K562 (cell line): ENCODE measurements around the gene CDKN2D. TPM values are rescaled to one million over a fixed set of nuclear protein-coding genes. Genes with fewer than 3 reads are reported as not detected.

Experiments
- ATAC-seq: fragments of 200-7000 bp; cut with Tn5 transposase; 3 replicates; pipeline ENCODE4 v1.9.1; 2020; ENCODE audit warnings: moderate library complexity
- BruUV-seq: library from RNA; stranded (reverse); fragments of 400-500 nt; replicated peaks from 2 replicates; lab custom pipeline; 2021; lab: Mats Ljungman, UMichigan
- CTCF ChIA-PET: fragments of 300-600 bp; formaldehyde crosslinking; extraction: SDS; loops from one replicate; lab custom pipeline; 2021; ENCODE audit warnings: low intra/inter-chr PET ratio; lab: Yijun Ruan, JAX
- POLR2A ChIA-PET: fragments of 300-600, 350-650 bp; sonication (Branson Sonifier 250); formaldehyde crosslinking; extraction: SDS; loops from one replicate; lab custom pipeline; 2021; ENCODE audit warnings: antibody characterized with exemption, inconsistent platforms; lab: Yijun Ruan, JAX
- DNase-seq, 4 experiments: peaks; one replicate each; pipeline versions ENCODE4 v3.0.0 to v3.0.0-alpha.2; 2011 to 2018; ENCODE audit warnings: low spot score in 3 of 4, mixed read lengths in 3 of 4; ENCODE audit errors: extremely low read depth in 1 of 4
- FAIRE-seq: peaks from 2 replicates; lab custom pipeline; 2011; peaks lifted over from hg19 to GRCh38; lab: Jason Lieb, UNC
- H2AFZ ChIP-seq: 2 replicates; pipeline ENCODE4 v1.6.0; 2011; ENCODE audit warnings: low read depth, low read length, control low read depth, inconsistent platforms
- H3K27ac ChIP-seq: fragments of 200-600 bp; 3 replicates; pipeline ENCODE4 v1.8.0; 2011; ENCODE audit warnings: low read depth, mild to moderate bottlenecking, control low read depth, inconsistent platforms, low read length, moderate library complexity, mixed read lengths; ENCODE audit errors: extremely low read depth
- H3K27me3 ChIP-seq, 2 experiments: fragments of 300-600 bp in 1 of 2; 2 replicates in 1 of 2; 3 replicates in 1 of 2; pipeline versions ENCODE4 v1.6.0 to v1.8.0; 2011; ENCODE audit warnings: inconsistent platforms in 2 of 2, low read length in 2 of 2, mild to moderate bottlenecking in 1 of 2, mixed read lengths in 1 of 2, moderate library complexity in 1 of 2; ENCODE audit not compliant: control insufficient read depth in 2 of 2, insufficient read depth in 2 of 2
- H3K36me3 ChIP-seq: fragments of 300-600 bp; 3 replicates; pipeline ENCODE4 v1.8.0; 2011; ENCODE audit warnings: mild to moderate bottlenecking, low read length, inconsistent platforms; ENCODE audit not compliant: control insufficient read depth, insufficient read depth
- H3K4me1 ChIP-seq, 2 experiments: fragments of 200-600 bp in 1 of 2; replicated peaks in 1 of 2; 2 replicates in 1 of 2; 3 replicates in 1 of 2; pipeline versions ENCODE4 v1.5.1 to v1.8.0; 2011; ENCODE audit warnings: inconsistent platforms in 2 of 2, low read length in 2 of 2, mild to moderate bottlenecking in 1 of 2, mixed read lengths in 1 of 2, moderate library complexity in 1 of 2; ENCODE audit not compliant: control insufficient read depth in 2 of 2, insufficient read depth in 2 of 2
- H3K4me2 ChIP-seq: 2 replicates; pipeline ENCODE4 v1.6.1; 2011; ENCODE audit warnings: low read length, control low read depth, inconsistent platforms, mixed read lengths; ENCODE audit not compliant: insufficient read depth
- H3K4me3 ChIP-seq: fragments of 200-600 bp; sonication (generic), shearing (Covaris generic); 2 replicates; pipeline ENCODE4 v1.5.1; 2016; ENCODE audit warnings: control low read depth, inconsistent platforms
- H3K79me2 ChIP-seq: fragments of 200-600 bp; 3 replicates; pipeline ENCODE4 v1.8.0; 2011; ENCODE audit warnings: low read length, inconsistent platforms; ENCODE audit not compliant: control insufficient read depth, insufficient read depth
- H3K9ac ChIP-seq, 2 experiments: 2 replicates each; pipeline versions ENCODE4 v1.6.0 to v1.6.1; 2011; ENCODE audit warnings: low read depth in 2 of 2, low read length in 2 of 2, control low read depth in 1 of 2, inconsistent platforms in 1 of 2, mild to moderate bottlenecking in 1 of 2, mixed read lengths in 1 of 2; ENCODE audit not compliant: insufficient read depth in 1 of 2
- H3K9me1 ChIP-seq: one replicate; pipeline ENCODE4 v1.6.0; 2011; ENCODE audit warnings: inconsistent platforms, mild to moderate bottlenecking, low read length, moderate library complexity; ENCODE audit not compliant: control insufficient read depth, insufficient read depth
- H3K9me3 ChIP-seq: replicated peaks from 2 replicates; pipeline ENCODE4 v1.5.1; 2011; ENCODE audit warnings: low read depth, low read length, inconsistent platforms; ENCODE audit not compliant: control insufficient read depth, insufficient read depth
- H4K20me1 ChIP-seq: replicated peaks from 2 replicates; pipeline ENCODE4 v1.6.1; 2011; ENCODE audit warnings: low read length, inconsistent platforms, mixed read lengths; ENCODE audit not compliant: control insufficient read depth, insufficient read depth
- CEBPB ChIP-seq: fragments of 450-650 bp; IDR thresholded peaks from 2 replicates; pipeline ENCODE4 v1.6.1; 2016; ENCODE audit warnings: missing genetic modification characterization, missing compliant biosample characterization
- NR2C2 ChIP-seq, 2 experiments: fragments of 200-800 bp in 1 of 2; sonication (Bioruptor generic) in 1 of 2; sonication (generic) in 1 of 2; formaldehyde crosslinking in 1 of 2; IDR thresholded peaks; 2 replicates each; pipeline versions ENCODE4 v1.6.1 to v1.8.0; 2016 to 2022; ENCODE audit warnings: mild to moderate bottlenecking in 1 of 2, missing compliant biosample characterization in 1 of 2, missing genetic modification characterization in 1 of 2, missing genetic modification reagents in 1 of 2
- WGBS: fragments of 100-300 bp; shearing (Covaris generic); methylation state at CpG from one replicate; pipeline ENCODE4 v1.1.6; 2016; ENCODE audit warnings: low coverage, mixed read lengths; ENCODE audit not compliant: insufficient coverage; ENCODE audit errors: missing lambda C conversion rate; 5-methylcytosine and 5-hydroxymethylcytosine counted together
- in situ Hi-C: fragments of 300-500 bp; cut with MboI; formaldehyde crosslinking; loops from 4 replicates; pipeline ENCODE4 v1.15.0; 2018; ENCODE audit warnings: inconsistent platforms, mixed read lengths
- intact Hi-C: fragments of 100-400 bp; cut with micrococcal nuclease; formaldehyde crosslinking; loops from 2 replicates; pipeline ENCODE4 v1.14.2; 2022
- polyA plus RNA-seq, 8 experiments: library from polyadenylated mRNA; depleted of rRNA in 4 of 8; stranded (reverse) in 5 of 8; unstranded in 3 of 8; fragments of >200 nt; fragmentation: Nextera tagmentation in 2 of 8; fragmentation: Illumina TruSeq in 1 of 8; extraction: Ambion mirVana in 2 of 8; extraction: Trizol in 1 of 8; gene quantifications; 2 replicates each; pipeline versions ENCODE4 v1.2.1 to v1.2.3, GENCODE V29; 2011 to 2014; ENCODE audit warnings: inconsistent platforms in 1 of 8, missing spikeins in 1 of 8
- total RNA-seq, 7 experiments: library from RNA; depleted of rRNA in 6 of 7; stranded (reverse); fragments of >200 nt in 6 of 7; fragmentation: Illumina TruSeq in 2 of 7; extraction: Trizol in 2 of 7; gene quantifications; 2 replicates each; pipeline versions ENCODE4 v1.2.1 to v1.2.3, GENCODE V29; 2011 to 2021; ENCODE audit warnings: low replicate concordance in 1 of 7
- TF ChIP-seq, protein P1 (sequence below): sonication (generic); formaldehyde crosslinking; IDR thresholded peaks from 2 replicates; pipeline ENCODE4 v1.8.0; 2023; ENCODE audit warnings: mild to moderate bottlenecking, missing genetic modification reagents

CDKN2D gene
- total and polyA plus RNA-seq, 9 of the 15 experiments (the other 6 are each of a cell fraction or from before 2014, with no cell fraction given), result 0.41 to 8.2 (median 3.7) TPM

DNA sequence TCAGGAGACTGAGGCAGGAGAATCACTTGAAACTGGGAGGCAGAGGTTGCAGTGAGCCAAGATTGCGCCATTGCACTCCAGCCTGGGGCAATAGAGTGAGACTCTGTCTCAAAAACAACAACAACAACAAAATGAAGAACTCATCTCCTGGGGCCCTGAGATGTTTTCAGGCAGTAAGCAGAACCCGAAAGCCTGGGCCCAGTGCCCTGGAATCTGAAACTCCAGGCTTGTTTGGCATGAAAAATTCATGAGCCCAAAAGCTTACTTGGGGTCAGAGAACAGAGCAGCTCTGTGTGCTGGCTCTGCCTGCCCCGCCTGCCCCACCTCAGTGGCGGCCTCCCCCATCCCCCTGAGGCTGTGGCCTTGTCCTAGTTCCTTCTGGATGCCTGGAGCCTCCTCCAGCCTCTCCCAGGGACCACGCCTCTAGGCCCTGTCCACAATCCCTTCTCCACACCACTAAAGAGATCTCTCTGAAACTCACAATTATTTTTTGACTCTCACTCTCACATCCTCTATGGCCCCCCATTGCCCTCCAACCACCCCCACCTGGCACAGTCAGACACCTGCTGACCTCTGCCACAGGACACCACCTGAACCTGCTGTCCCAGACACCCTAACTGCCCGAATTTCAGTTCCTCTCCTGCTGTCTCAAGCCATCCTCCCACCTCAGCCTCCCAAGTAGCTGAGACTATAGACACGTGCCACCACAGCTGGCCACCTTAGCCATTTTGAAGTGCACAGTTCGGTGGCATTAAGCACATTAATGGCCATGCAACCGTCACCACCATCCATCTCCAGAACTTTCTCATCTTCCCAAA is 25.2 kb upstream of the CDKN2D start:
- H3K4me3 ChIP-seq, result no peak overlapping the region
- TF ChIP-seq NR2C2 (CRISPR knock-in tag; IDR thresholded peaks at IDR 0.05) (no peak), NR2C2 (tag; IDR thresholded peaks at IDR 0.05) (no peak), CEBPB (tag) (peak; percentile 35; the same call in 1 of the 2 replicates)
- ChIA-PET POLR2A (interaction anchor here (0.6 kb wide), 1 partner anchor 302 kb away, joined by 3 read pairs; no protein-coding TSS in a partner anchor), CTCF (no interaction called here)
- H4K20me1 ChIP-seq, result no peaks in the 10 kb centered on the region
- in situ Hi-C loops, result no loop called here
- H3K9me1 ChIP-seq, result no peaks in the 10 kb centered on the region
- no peak overlapping the region for H2AFZ ChIP-seq
- WGBS, result 16% methylated on average over 9 of the region's 9 CpGs
- DNase-seq (peak in 1 of 4 experiments; percentile 8), ATAC-seq (no peak), FAIRE-seq (no peak)
- no peaks in the 10 kb centered on the region for H3K9me3 ChIP-seq
- H3K9ac ChIP-seq, result peak overlapping the region in 1 of 2 experiments; percentile 36; a peak in 1 of 4 replicates
- BruUV-seq, result no TSS peak
- no peaks in the 10 kb centered on the region for H3K36me3 ChIP-seq
- peaks cover 5 to 8% of the 10 kb centered on the region in 2 experiments; a peak in 4 of 5 replicates for H3K27me3 ChIP-seq
- no peak overlapping the region for H3K4me2 ChIP-seq
- no peaks in the 10 kb centered on the region for H3K79me2 ChIP-seq
- peaks cover 0 to 3% of the 10 kb centered on the region in 2 experiments; a peak in 1 of 5 replicates for H3K4me1 ChIP-seq
- no peak overlapping the region for H3K27ac ChIP-seq
- intact Hi-C loops, result no loop called here

DNA sequence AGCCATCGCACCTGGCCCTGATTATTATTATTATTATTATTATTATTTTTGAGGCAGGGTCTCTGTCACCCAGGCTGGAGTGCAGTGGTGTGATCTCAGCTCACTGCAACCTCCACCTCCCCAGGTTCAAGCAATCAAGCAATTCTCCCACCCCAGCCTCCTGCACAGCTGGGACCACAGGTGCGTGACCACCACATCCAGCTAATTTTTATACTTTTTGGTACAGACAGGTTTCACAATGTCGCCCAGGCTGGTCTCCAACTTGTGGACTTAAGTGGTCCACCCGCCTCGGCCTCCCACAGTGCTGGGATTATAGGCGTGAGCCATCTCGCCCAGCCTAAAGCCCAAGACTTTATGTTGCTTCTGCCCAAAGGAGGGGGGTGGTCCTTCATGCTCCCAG is 24.4 kb upstream of the CDKN2D start:
- Histone ChIP-seq H3K9ac (no peak overlapping the region; a peak in 1 of 4 replicates), H3K27ac (no peak overlapping the region), H4K20me1 (no peaks in the 10 kb centered on the region), H3K4me1 (peaks cover 0 to 3% of the 10 kb centered on the region in 2 experiments; a peak in 1 of 5 replicates), H3K9me3 (no peaks in the 10 kb centered on the region)
- FAIRE-seq (no peak), DNase-seq (no peak)
- ChIA-PET CTCF (no interaction called here), POLR2A (no interaction called here)
- in situ Hi-C loops, result no loop called here
- intact Hi-C loops, result no loop called here
- WGBS, result 43% methylated on average over 7 of the region's 7 CpGs
- TF ChIP-seq, protein P1, sequence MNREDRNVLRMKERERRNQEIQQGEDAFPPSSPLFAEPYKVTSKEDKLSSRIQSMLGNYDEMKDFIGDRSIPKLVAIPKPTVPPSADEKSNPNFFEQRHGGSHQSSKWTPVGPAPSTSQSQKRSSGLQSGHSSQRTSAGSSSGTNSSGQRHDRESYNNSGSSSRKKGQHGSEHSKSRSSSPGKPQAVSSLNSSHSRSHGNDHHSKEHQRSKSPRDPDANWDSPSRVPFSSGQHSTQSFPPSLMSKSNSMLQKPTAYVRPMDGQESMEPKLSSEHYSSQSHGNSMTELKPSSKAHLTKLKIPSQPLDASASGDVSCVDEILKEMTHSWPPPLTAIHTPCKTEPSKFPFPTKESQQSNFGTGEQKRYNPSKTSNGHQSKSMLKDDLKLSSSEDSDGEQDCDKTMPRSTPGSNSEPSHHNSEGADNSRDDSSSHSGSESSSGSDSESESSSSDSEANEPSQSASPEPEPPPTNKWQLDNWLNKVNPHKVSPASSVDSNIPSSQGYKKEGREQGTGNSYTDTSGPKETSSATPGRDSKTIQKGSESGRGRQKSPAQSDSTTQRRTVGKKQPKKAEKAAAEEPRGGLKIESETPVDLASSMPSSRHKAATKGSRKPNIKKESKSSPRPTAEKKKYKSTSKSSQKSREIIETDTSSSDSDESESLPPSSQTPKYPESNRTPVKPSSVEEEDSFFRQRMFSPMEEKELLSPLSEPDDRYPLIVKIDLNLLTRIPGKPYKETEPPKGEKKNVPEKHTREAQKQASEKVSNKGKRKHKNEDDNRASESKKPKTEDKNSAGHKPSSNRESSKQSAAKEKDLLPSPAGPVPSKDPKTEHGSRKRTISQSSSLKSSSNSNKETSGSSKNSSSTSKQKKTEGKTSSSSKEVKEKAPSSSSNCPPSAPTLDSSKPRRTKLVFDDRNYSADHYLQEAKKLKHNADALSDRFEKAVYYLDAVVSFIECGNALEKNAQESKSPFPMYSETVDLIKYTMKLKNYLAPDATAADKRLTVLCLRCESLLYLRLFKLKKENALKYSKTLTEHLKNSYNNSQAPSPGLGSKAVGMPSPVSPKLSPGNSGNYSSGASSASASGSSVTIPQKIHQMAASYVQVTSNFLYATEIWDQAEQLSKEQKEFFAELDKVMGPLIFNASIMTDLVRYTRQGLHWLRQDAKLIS (CRISPR knock-in tag), result no peak
- TF ChIP-seq, all 486 proteins: peak for 0
- peaks cover 3 to 4% of the 10 kb centered on the region in 2 experiments; a peak in 4 of 5 replicates for H3K27me3 ChIP-seq
- H3K4me2 ChIP-seq, result no peak overlapping the region
- H3K79me2 ChIP-seq, result no peaks in the 10 kb centered on the region
- no peak overlapping the region for H2AFZ ChIP-seq
- no peak overlapping the region for H3K4me3 ChIP-seq
- no peak for ATAC-seq
- no peaks in the 10 kb centered on the region for H3K36me3 ChIP-seq
- H3K9me1 ChIP-seq, result no peaks in the 10 kb centered on the region
- BruUV-seq, result no TSS peak
